Measurements from ENCODE around the gene TNFRSF13B.
"Not testable (repeated sequence)": the region's sequence is repeated elsewhere in the genome, so short reads cannot be mapped to it uniquely, and the experiment has no call there.

DNA sequence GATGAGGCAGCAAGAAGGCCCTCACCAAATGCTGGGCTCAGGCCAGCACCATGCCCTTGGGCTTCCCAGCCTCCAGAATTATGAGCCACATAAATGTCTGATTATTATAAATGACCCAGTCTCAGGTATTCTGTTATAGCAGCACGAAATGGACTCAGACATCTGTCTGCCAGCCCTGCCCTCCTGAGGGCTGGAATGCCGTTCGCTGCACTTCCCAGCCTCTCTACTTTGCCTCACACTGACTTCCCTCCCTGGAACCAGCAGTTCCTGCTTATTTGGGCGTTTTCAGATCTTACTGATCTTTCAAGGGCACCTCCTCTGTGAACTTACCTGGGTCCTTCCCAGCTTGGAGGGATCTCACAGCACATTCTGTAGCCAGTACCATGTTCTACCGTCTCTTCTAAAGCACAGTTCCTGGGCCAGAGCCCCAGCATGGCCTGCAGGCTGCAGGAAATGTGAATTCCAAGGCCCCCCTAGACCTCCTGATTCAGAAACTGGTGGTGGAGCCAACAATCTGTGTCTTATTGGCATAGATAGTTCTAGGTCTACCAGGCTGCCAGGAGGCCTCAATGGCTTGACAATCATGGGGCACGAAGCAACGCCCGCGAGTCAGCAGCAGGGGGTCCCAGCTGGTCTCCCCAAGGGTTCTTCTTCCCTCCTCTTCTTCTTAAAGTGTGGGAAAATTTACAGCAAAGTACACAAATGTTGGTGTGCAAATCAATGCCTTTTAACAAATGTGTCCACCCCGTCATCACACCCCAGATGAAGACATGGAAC, 36.9 kb upstream of the TNFRSF13B start:
- not testable (repeated sequence) for TF ChIP-seq ZBTB4 (CRISPR knock-in tag; IDR thresholded peaks at IDR 0.05); ZNF384 (IDR thresholded peaks at IDR 0.05; ENCODE audit: borderline replicate concordance, low read depth, low read length); POLR2A (IDR thresholded peaks at IDR 0.05; ENCODE audit: low read depth, low read length); SP1 (IDR thresholded peaks at IDR 0.05; ENCODE audit: low read depth, low read length); REST (IDR thresholded peaks at IDR 0.05; ENCODE audit: low read depth, low read length); TBL1XR1 (IDR thresholded peaks at IDR 0.05; ENCODE audit: low read depth, low read length)
